A673 (cell line): ENCODE measurements around the gene PPP2R5A. TPM values are rescaled to one million over a fixed set of nuclear protein-coding genes. Genes with fewer than 3 reads are reported as not detected.

Experiments
- BruUV-seq: library from RNA; stranded (reverse); fragments of 400-500 nt; replicated peaks from 2 replicates; lab custom pipeline; 2021; lab: Mats Ljungman, UMichigan
- CTCF ChIA-PET: fragments of 300-600 bp; sonication (Branson Sonifier 250); formaldehyde crosslinking; loops from one replicate; lab custom pipeline; 2022; ENCODE audit warnings: antibody characterized with exemption; lab: Charles Lee
- POLR2A ChIA-PET: fragments of 300-600 bp; sonication (Branson Sonifier 250); formaldehyde crosslinking; loops from one replicate; lab custom pipeline; 2022; ENCODE audit warnings: antibody characterized with exemption; ENCODE audit not compliant: low non-redundant PET; lab: Charles Lee
- DNase-seq: peaks from one replicate; pipeline ENCODE4 v3.0.0-alpha.2; 2015; ENCODE audit warnings: low spot score
- H3K27ac ChIP-seq: fragments of 200-600 bp; sonication (generic); 2 replicates; pipeline ENCODE4 v1.5.1; 2016; ENCODE audit warnings: mixed run types, low read depth, mild to moderate bottlenecking, mixed read lengths, antibody characterized with exemption, low read length; ENCODE audit not compliant: poor library complexity, severe bottlenecking
- H3K27me3 ChIP-seq: fragments of 200-600 bp; sonication (generic); replicated peaks from 2 replicates; pipeline ENCODE4 v1.6.1; 2017; ENCODE audit warnings: mixed run types, low read depth, mild to moderate bottlenecking, mixed read lengths, antibody characterized with exemption, low read length; ENCODE audit not compliant: insufficient read depth, poor library complexity
- H3K36me3 ChIP-seq: fragments of 200-600 bp; sonication (generic); 2 replicates; pipeline ENCODE4 v1.6.1; 2016; ENCODE audit warnings: mixed run types, mild to moderate bottlenecking, mixed read lengths, antibody characterized with exemption, low read length; ENCODE audit not compliant: insufficient read depth, poor library complexity, severe bottlenecking
- H3K4me1 ChIP-seq: fragments of 200-600 bp; sonication (generic); 2 replicates; pipeline ENCODE4 v1.6.1; 2017; ENCODE audit warnings: mixed run types, mild to moderate bottlenecking, mixed read lengths, antibody characterized with exemption, low read length; ENCODE audit not compliant: insufficient read depth, poor library complexity, severe bottlenecking
- H3K4me3 ChIP-seq: fragments of 200-600 bp; sonication (generic); 2 replicates; pipeline ENCODE4 v1.5.1; 2016; ENCODE audit warnings: low read depth, mixed run types, mild to moderate bottlenecking, mixed read lengths, low read length; ENCODE audit not compliant: poor library complexity, severe bottlenecking
- H3K9me3 ChIP-seq: fragments of 200-600 bp; sonication (generic); 2 replicates; pipeline ENCODE4 v1.6.1; 2016; ENCODE audit warnings: mixed run types, low read depth, mild to moderate bottlenecking, mixed read lengths, antibody characterized with exemption, low read length; ENCODE audit not compliant: poor library complexity, severe bottlenecking
- CTCF ChIP-seq: fragments of 300-800, 200-600 bp; sonication (generic); conservative IDR thresholded peaks from 2 replicates; pipeline ENCODE4 v1.5.1; 2017; ENCODE audit warnings: low read depth, mild to moderate bottlenecking, antibody characterized with exemption, low read length, moderate library complexity, mixed read lengths
- EZH2 ChIP-seq: fragments of 200-600 bp; sonication (generic); IDR thresholded peaks from 2 replicates; pipeline ENCODE4 v1.6.1; 2017; ENCODE audit warnings: borderline replicate concordance, low read depth, mild to moderate bottlenecking, mixed read lengths, antibody characterized with exemption, low read length; ENCODE audit not compliant: poor library complexity, severe bottlenecking
- intact Hi-C: fragments of 100-400 bp; cut with micrococcal nuclease; formaldehyde crosslinking; loops from one replicate; pipeline ENCODE4 v1.10.0; 2022; ENCODE audit not compliant: unreplicated experiment
- total RNA-seq: library from RNA; stranded (reverse); gene quantifications from 2 replicates; pipeline ENCODE4 v1.2.3, GENCODE V29; 2021

Gene PPP2R5A
- total RNA-seq, 1 experiment from 2014 or later = 13.9 TPM

- Histone ChIP-seq H3K36me3 (no peaks in the 10 kb centered on the region), H3K9me3 (no peaks in the 10 kb centered on the region), H3K27me3 (no peaks in the 10 kb centered on the region), H3K4me3 (peak overlapping the region; percentile 93), H3K27ac (peak overlapping the region; percentile 87), H3K4me1 (peaks cover 23% of the 10 kb centered on the region)
- no peak for TF ChIP-seq CTCF
- TF ChIP-seq EZH2 = no peak
- ChIA-PET CTCF (no interaction called here), POLR2A (interaction anchor here (0.6 kb wide), 1 partner anchor 50 kb away, joined by 3 read pairs; no protein-coding TSS in a partner anchor)
- intact Hi-C loops = loop anchor here (5.0 kb wide), 1 partner anchor 609 kb away; the partner anchor contains the start of gene NEK2
- no TSS peak for BruUV-seq
- DNase-seq = peak; percentile 76
Measured at GRCh38 chr1:212285685-212286555, 710 bp downstream of the PPP2R5A start.

- CTCF ChIA-PET = no interaction called here
- intact Hi-C loops = loop anchor here (5.0 kb wide), 1 partner anchor 609 kb away; the partner anchor contains the start of gene NEK2
Measured at GRCh38 chr1:212286556-212287131, 1.4 kb downstream of the PPP2R5A start.

More at GRCh38 chr1:212286556-212287131, 1.4 kb downstream of the PPP2R5A start:
- Histone ChIP-seq H3K4me1 (peaks cover 28% of the 10 kb centered on the region), H3K36me3 (no peaks in the 10 kb centered on the region), H3K27me3 (no peaks in the 10 kb centered on the region), H3K27ac (peak overlapping the region; percentile 87), H3K4me3 (peak overlapping the region; percentile 93), H3K9me3 (no peaks in the 10 kb centered on the region)
- TF ChIP-seq CTCF (no peak), EZH2 (no peak)
- BruUV-seq = no TSS peak
- POLR2A ChIA-PET = no interaction called here
- no peak for DNase-seq
